HG03066 (cell line): ENCODE data around the gene ANKS1A.
"Not testable (repeated sequence)": the region's sequence is repeated elsewhere in the genome, so short reads cannot be mapped to it uniquely, and the experiment has no call there.

Experiments used
- ATAC-seq: cut with Tn5 transposase; IDR thresholded peaks from one replicate; pipeline ENCODE4 v1.9.1; 2021; ENCODE audit warnings: low read depth; ENCODE audit not compliant: unreplicated experiment

The ANKS1A gene

DNA sequence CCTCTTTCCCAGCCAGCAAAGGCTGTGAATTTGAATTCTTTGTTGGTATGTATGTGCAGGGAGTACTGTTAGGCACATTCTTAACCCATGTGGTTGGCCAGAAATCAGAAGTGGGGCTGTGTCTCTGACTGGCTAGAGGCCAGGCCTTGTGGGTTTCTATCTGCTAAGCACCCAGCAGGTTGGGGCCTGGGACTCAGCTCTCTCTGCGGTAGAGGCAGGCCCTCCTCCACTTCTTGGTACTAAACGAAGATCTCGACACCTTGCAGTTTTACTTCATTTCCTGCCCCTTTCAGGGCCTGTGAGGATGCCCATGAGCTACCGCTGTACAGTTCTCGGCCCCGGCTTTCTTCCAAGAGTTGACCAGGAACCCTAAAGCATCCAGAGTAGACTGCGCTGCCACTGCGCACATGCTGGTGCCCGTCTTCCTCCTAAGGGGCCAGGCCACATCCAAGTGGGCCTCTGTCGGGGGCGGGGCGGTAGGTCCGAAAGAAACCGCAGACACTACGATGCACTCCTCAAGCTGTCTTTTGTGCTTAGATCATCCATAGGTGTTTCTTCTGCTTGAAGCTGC is 201.0 kb downstream of the ANKS1A start:
- no peak for ATAC-seq

GRCh38 chr6:35090734-35091133 is 201.7 kb downstream of the ANKS1A start:
- ATAC-seq, result no peak

DNA sequence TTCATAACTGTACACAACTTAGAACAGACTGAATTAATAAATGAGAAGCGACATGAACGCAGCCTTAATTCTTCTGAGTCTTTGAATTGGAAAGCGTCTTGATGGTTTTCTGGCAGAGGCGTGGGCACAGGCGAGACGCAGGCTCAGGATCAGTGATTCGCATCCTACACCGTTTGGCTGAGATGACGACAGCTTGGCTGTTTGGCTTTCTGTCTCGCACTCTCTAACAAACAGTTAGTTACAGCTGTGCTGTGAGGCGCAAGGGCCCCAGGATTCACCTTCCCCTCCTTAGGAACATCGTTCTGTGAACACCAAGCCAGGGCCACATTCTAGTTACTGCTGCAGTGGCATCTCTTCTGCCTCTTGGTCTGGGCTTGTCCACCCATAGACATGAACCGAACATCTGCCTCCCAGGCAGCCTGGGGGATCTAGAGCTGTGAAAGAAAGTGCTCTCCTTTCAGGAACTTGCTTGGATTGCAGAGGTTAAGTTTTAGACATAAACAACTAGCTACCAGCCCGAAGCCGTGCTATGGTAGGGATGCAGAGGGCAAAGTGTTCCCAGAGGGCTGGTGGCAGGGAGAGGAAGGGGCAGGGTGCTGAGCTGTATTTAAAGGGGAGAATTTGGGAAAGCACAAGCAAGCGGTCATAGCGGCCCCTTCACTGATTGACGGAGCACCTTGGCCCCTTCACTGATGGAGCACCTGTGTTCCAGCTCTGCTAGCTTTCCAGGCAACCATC is 202.5 kb downstream of the ANKS1A start:
- no peak for ATAC-seq

DNA sequence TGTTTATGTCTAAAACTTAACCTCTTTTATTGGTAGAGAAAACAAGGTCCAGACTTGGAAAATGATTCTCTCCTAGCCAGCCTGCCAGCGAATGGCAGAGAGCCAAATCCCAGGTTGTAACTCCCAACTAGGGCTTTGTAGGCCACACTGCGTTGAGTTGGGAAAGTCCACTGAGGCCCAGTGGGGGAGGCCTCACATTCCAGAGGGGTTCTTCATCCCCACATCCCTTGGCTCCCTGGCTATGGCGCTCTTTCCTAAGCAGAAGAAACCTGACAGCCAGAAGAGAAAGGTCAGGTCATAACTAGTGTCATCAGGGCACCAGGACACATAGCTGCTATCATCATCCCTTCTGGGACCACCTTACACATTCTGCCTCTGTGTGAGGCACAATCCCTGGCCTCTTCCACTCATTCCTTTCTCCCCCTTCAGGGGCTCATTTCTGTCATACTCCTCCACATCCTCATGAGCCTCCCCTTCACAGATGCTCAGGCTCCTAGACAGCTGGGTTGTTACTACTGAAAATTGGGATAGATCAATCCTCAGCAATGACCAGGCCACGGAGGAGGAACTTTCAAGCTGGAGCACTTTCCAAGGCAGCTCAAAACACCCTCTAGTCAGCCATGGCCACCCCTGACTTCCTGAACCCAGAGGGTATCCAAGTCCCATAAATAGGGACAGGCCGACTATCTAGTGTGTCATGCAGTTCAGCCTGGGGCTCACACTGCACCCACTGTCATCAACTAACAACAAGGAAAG is 203.5 kb downstream of the ANKS1A start:
- no peak for ATAC-seq

DNA sequence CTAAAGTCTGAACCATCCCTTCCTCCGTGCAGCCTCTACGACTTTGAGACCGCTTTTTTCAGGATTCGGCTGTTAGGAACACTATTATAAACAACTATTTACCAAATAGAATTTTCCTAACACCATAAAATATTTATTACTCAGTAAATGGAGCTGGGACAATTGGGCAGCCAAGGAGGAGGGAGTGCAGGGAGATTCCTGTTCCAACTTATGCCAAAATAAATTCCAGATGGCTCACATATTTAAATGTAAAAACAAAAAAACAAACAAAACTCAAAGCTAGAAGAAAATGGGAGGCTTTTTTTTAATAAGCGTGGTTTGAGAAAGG is 204.0 kb downstream of the ANKS1A start:
- ATAC-seq, result no peak

- no peak for ATAC-seq
Observed at GRCh38 chr6:35093783-35094182, 204.7 kb downstream of the ANKS1A start.

GRCh38 chr6:35094183-35094582 is 205.1 kb downstream of the ANKS1A start:
- ATAC-seq, result no peak

DNA sequence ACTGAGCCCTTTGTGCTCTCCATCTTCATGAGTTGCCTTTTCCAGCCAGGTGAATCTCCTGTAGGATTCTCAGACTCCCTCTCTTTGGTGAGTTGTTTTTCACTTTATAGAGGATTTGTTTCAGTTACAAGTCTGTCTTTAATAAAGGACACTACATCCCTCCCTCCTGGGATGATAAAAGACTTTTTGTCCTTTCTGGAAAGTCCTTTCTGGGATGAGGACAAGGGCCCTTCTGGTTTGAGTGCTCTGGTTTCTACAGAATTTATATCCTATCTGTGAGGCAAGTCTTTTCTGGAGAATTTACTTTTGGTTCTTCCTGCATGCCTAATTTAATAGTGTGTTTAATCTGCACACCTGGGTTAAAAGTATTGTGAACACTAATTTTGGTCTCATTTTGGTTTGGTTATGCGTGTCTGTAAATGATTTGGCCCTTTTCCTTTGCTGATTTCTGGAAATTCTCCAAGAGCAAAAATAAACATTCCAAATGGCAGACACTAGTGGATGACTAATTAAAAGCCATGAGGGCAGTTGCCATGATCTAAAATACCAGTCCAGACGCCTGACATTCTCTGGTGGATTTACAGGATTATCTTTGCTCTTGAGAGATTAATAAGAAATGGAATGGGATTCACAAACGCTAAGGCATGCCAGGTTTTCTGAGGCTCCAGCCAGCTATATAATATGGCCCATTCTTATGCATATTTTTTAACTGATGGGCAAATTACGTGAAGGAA is 207.2 kb downstream of the ANKS1A start:
- ATAC-seq, result no peak

DNA sequence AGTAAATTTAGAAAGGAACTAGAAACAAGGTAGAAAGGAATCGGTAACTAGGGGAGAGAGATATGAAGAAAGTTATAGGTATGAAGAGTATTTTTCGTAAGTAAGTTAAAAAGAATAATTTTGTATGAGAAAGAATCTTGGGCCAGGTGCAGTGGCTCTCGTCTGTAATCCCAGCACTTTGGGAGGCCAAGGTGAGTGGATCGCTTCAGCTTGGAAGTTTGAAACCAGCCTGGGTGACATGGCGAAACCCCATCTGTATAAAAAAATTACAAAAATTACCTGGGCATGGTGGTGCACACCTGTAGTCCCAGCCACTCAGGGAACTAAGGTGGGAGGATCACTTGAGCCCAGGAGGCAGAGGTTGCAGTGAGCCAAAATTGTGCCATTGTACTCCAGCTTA is 210.1 kb downstream of the ANKS1A start:
- no peak for ATAC-seq

DNA sequence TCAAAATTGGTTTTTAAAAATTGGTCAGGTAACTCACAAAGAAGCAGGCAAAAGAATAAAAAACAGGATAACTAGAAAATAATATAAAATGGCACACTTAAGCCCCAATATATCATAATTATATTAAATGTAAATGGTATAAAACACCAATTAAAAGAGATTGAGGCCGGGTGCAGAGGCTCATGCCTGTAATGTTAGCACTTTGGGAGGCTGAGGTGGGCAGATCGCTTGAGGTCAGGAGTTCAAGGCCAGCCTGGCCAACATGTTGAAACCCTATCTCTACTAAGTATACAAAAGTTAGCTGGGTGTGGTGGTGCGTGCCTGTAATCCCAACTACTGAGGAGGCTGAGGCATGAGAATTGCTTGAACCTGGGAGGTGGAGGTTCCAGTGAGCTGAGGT is 216.0 kb downstream of the ANKS1A start:
- no peak for ATAC-seq

DNA sequence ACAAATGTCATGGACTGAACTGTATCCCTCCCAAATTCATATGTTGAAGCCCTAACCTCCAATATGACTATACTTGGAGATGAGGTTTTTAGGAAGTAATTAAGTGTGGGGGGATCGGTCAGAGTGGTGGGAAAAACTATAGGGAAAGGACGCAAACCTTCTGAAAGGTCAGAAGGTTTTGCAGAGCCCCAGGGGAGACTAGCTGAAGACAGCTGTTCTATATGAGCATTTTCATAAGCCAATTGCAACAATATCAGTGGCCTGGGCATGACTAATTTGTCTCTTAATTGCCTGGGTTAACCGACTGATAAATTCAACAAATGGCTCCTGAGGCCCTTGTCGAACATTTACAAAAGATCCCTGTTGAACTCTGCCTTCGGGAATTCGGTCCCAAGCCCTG is 217.0 kb downstream of the ANKS1A start:
- not testable (repeated sequence) for ATAC-seq

- ATAC-seq, result not testable (repeated sequence)
Observed at GRCh38 chr6:35107208-35107607, 218.2 kb downstream of the ANKS1A start.

DNA sequence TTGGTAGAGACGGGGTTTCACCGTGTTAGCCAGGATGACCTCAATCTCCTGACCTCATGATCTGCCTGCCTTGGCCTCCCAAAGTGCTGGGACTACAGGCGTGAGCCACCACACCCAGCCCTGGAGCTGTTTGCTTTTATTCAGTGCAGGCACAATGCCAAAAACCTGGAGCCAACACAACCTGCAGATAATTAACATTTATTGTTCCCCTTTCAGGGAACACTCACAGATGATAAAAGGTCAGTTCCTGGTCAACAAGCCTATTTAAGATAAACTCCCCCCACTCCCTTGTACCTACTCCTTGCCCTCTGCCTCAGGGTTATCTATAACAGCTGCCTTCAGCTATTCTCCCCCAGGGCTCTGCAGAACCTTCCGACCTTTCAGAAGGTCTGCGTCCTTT is 218.7 kb downstream of the ANKS1A start:
- not testable (repeated sequence) for ATAC-seq

DNA sequence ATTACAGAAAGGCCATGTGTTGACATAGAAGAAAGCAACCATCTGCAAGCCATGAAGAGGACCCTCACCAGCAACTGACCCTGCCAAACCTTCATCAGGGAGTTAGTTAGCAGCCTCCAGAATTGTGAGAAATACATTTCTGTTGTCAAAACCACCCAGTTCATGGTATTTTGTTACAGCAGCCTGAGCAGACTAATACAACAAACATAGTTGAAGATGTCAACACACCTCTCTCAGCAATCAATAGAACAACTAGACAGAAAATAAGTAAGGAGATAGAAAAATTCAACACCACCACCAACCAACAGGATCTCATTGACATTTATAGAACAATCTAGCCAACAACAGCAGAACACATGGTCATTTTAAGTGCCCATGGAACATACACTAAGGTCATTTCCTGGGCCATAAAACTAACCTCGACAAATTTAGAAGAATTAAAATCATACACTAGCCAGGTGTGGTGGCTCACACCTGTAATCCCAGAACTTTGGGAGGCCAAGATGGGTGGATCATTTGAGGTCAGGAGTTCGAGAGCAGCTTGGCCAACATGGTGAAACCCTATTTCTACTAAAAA is 219.3 kb downstream of the ANKS1A start:
- ATAC-seq, result no peak

GRCh38 chr6:35120746-35121145 is 231.7 kb downstream of the ANKS1A start:
- no peak for ATAC-seq

- ATAC-seq, result no peak
Observed at GRCh38 chr6:35124356-35124755, 235.3 kb downstream of the ANKS1A start.

DNA sequence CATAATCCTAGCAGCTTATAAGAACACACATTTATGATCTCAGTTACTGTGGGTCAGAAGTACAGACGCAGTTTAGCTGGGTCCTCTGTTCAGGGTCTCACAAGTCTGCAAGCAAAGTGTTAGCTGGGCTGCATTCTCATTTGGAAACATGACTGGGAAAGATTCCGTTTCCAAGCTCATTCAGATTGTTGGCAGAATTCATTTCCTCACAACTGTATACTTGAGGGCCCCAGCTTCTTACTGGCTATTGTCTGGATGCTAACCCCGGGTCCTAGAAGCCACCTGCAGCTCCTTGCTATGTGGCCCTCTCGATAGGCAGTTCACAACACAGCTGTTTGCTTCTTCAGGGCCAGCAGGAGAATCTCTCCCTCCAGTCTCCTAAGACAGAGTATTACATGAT is 239.0 kb downstream of the ANKS1A start:
- ATAC-seq, result no peak

DNA sequence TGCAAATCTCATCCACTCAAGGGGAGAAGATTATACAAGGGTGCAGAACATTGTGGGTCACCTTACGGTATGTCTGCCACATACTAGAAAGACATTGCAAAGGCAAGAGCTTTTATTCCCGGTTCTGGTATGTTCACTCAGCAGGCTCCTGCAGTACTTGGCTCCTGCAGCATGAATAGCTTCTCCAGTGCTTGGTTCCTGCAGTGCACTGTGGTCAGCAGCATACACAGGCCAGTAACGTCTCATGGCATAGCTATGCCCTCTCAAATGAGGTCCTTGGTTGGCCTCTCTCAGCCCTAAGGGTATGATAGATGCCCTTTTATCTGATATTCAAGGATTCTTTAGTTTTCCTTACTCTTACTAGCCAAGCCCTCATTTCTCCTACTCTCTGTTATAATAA is 239.4 kb downstream of the ANKS1A start:
- ATAC-seq, result no peak

GRCh38 chr6:35136185-35136584 is 247.1 kb downstream of the ANKS1A start:
- ATAC-seq, result no peak

DNA sequence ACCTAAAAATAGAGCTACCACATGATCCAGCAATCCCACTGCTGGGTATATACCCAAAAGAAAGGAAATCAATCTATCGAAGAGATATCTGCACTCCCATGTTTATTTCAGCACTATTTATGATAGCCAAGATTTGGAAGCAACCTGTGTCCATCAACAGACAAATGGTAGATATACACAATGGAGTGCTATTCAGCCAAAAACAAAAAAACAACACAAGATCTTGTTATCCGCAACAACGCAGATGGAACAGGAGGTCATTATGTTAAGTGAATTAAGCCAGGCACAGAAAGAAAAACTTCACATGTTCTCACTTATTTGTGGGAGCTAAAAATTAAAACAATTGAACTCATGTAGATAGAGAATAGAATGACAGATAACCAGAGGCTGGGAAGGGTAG is 249.1 kb downstream of the ANKS1A start:
- ATAC-seq, result not testable (repeated sequence)

GRCh38 chr6:35139470-35139869 is 250.4 kb downstream of the ANKS1A start:
- ATAC-seq, result no peak
